HepG2 (cell line): ENCODE measurements around the gene GSPT1. TPM values are rescaled to one million over a fixed set of nuclear protein-coding genes. Genes with fewer than 3 reads are reported as not detected.

ENCODE experiments used
- ATAC-seq: fragments of 200-7000 bp; cut with Tn5 transposase; 3 replicates; pipeline ENCODE4 v1.9.1; 2020; ENCODE audit warnings: mild to moderate bottlenecking, moderate library complexity
- BruUV-seq: library from RNA; stranded (reverse); fragments of 400-500 nt; replicated peaks from 2 replicates; lab custom pipeline; 2021; lab: Mats Ljungman, UMichigan
- CTCF ChIA-PET: fragments of 300-600 bp; formaldehyde crosslinking; extraction: SDS; loops from one replicate; lab custom pipeline; 2021; ENCODE audit warnings: low total read pairs, inconsistent platforms, low intra/inter-chr PET ratio; lab: Yijun Ruan, JAX
- POLR2A ChIA-PET: fragments of 350-600 bp; sonication (Branson Sonifier 250); formaldehyde crosslinking; loops from one replicate; lab custom pipeline; 2020; ENCODE audit warnings: antibody characterized with exemption, inconsistent platforms; lab: Yijun Ruan, JAX
- DNase-seq: peaks from one replicate; pipeline ENCODE4 v3.0.0-alpha.2; 2015; ENCODE audit warnings: low spot score
- FAIRE-seq: peaks from 3 replicates; lab custom pipeline; 2011; peaks lifted over from hg19 to GRCh38; lab: Jason Lieb, UNC
- H2AFZ ChIP-seq: one replicate; pipeline ENCODE4 v1.6.1; 2011; ENCODE audit warnings: low read length, inconsistent platforms
- H3K27ac ChIP-seq: fragments of 300-600 bp; 3 replicates; pipeline ENCODE4 v1.8.0; 2011; ENCODE audit warnings: mixed run types, mild to moderate bottlenecking, mixed read lengths, low read length, inconsistent platforms; ENCODE audit not compliant: insufficient read depth; ENCODE audit errors: extremely low read length
- H3K27me3 ChIP-seq, 2 experiments: fragments of 200-600 bp in 1 of 2; 2 replicates in 1 of 2; 3 replicates in 1 of 2; pipeline versions ENCODE4 v1.6.0 to v1.8.0; 2011; ENCODE audit warnings: low read length in 2 of 2, mild to moderate bottlenecking in 2 of 2, moderate library complexity in 2 of 2, inconsistent platforms in 1 of 2; ENCODE audit not compliant: insufficient read depth in 2 of 2, control insufficient read depth in 1 of 2
- H3K36me3 ChIP-seq, 2 experiments: fragments of 200-600 bp in 1 of 2; replicated peaks in 1 of 2; 2 replicates in 1 of 2; 3 replicates in 1 of 2; pipeline versions ENCODE4 v1.5.1 to v1.8.0; 2011; ENCODE audit warnings: low read length in 2 of 2, inconsistent platforms in 1 of 2; ENCODE audit not compliant: insufficient read depth in 2 of 2, control insufficient read depth in 1 of 2
- H3K4me1 ChIP-seq: 2 replicates; pipeline ENCODE4 v1.5.1; 2012; ENCODE audit warnings: low read length, inconsistent platforms; ENCODE audit not compliant: insufficient read depth
- H3K4me2 ChIP-seq: 2 replicates; pipeline ENCODE4 v1.6.0; 2011; ENCODE audit warnings: low read depth, low read length, inconsistent platforms
- H3K4me3 ChIP-seq, 3 experiments: fragments of 200-600 bp in 1 of 3; sonication (generic), shearing (Covaris generic) in 1 of 3; replicated peaks in 1 of 3; 2 replicates each; pipeline ENCODE4 v1.5.1; 2011 to 2016; ENCODE audit warnings: low read length in 3 of 3, inconsistent platforms in 2 of 3, low read depth in 2 of 3, mild to moderate bottlenecking in 2 of 3, control low read depth in 1 of 3, mixed read lengths in 1 of 3; ENCODE audit not compliant: insufficient read depth in 1 of 3
- H3K79me2 ChIP-seq: one replicate; pipeline ENCODE4 v1.6.1; 2011; ENCODE audit warnings: low read length, inconsistent platforms; ENCODE audit not compliant: insufficient read depth
- H3K9ac ChIP-seq: 2 replicates; pipeline ENCODE4 v1.6.0; 2011; ENCODE audit warnings: mild to moderate bottlenecking, low read depth, low read length, inconsistent platforms; ENCODE audit not compliant: insufficient read depth
- H3K9me3 ChIP-seq: 2 replicates; pipeline ENCODE4 v1.5.1; 2012; ENCODE audit warnings: mild to moderate bottlenecking, low read length
- H4K20me1 ChIP-seq: 2 replicates; pipeline ENCODE4 v1.6.0; 2011; ENCODE audit warnings: inconsistent platforms, mild to moderate bottlenecking, low read length, moderate library complexity; ENCODE audit not compliant: insufficient read depth
- ARNT ChIP-seq: fragments of 450-650 bp; IDR thresholded peaks from 2 replicates; pipeline ENCODE4 v1.6.1; 2017
- CERS6 ChIP-seq: sonication (generic); formaldehyde crosslinking; IDR thresholded peaks from 2 replicates; pipeline ENCODE4 v1.5.0; 2020; ENCODE audit warnings: missing genetic modification reagents
- HMGXB3 ChIP-seq: sonication (generic); formaldehyde crosslinking; IDR thresholded peaks from 2 replicates; pipeline ENCODE4 v1.4.0; 2020; ENCODE audit warnings: missing genetic modification reagents, borderline replicate concordance
- KAT7 ChIP-seq: IDR thresholded peaks from 2 replicates; pipeline ENCODE4 v1.6.1; 2018; ENCODE audit warnings: borderline replicate concordance, missing compliant biosample characterization
- MXD4 ChIP-seq: IDR thresholded peaks from 2 replicates; pipeline ENCODE4 v1.6.1; 2016; ENCODE audit warnings: mild to moderate bottlenecking, missing biosample characterization, missing genetic modification reagents
- MXI1 ChIP-seq: IDR thresholded peaks from 3 replicates; pipeline ENCODE4 v1.6.1; 2012; ENCODE audit warnings: low read depth, low read length, inconsistent platforms, borderline replicate concordance
- NFRKB ChIP-seq: fragments of 450-650 bp; IDR thresholded peaks from 2 replicates; pipeline ENCODE4 v1.6.1; 2017
- STAT5B ChIP-seq: sonication (generic); formaldehyde crosslinking; IDR thresholded peaks from 2 replicates; pipeline ENCODE4 v1.4.0; 2020; ENCODE audit warnings: missing genetic modification reagents
- XRCC5 ChIP-seq: fragments of 200-400 bp; formaldehyde crosslinking; optimal IDR thresholded peaks from 2 replicates; pipeline ENCODE3; 2017; ENCODE audit warnings: mild to moderate bottlenecking, low read length
- ZBTB10 ChIP-seq: sonication (generic); formaldehyde crosslinking; IDR thresholded peaks from 2 replicates; pipeline ENCODE4 v1.4.0; 2020; ENCODE audit warnings: missing genetic modification reagents, borderline replicate concordance
- ZBTB38 ChIP-seq: sonication (generic); formaldehyde crosslinking; IDR thresholded peaks from 2 replicates; pipeline ENCODE4 v1.5.1; 2020; ENCODE audit warnings: mild to moderate bottlenecking, missing genetic modification reagents
- ZBTB7A ChIP-seq: sonication (generic); formaldehyde crosslinking; IDR thresholded peaks from 2 replicates; pipeline ENCODE4 v1.8.0; 2022; ENCODE audit warnings: mild to moderate bottlenecking, missing genetic modification reagents
- ZNF124 ChIP-seq: sonication (generic); formaldehyde crosslinking; IDR thresholded peaks from 2 replicates; pipeline ENCODE4 v1.4.0; 2020; ENCODE audit warnings: missing genetic modification reagents
- ZNF232 ChIP-seq: sonication (generic); formaldehyde crosslinking; IDR thresholded peaks from 2 replicates; pipeline ENCODE4 v1.4.0; 2020; ENCODE audit warnings: missing genetic modification reagents, borderline replicate concordance
- ZNF234 ChIP-seq: sonication (generic); formaldehyde crosslinking; conservative IDR thresholded peaks from 2 replicates; pipeline ENCODE4 v1.5.1; 2020; ENCODE audit warnings: mild to moderate bottlenecking, missing genetic modification reagents
- ZNF597 ChIP-seq: sonication (generic); formaldehyde crosslinking; IDR thresholded peaks from 2 replicates; pipeline ENCODE4 v1.5.0; 2020; ENCODE audit warnings: missing genetic modification reagents
- ZSCAN25 ChIP-seq: sonication (generic); formaldehyde crosslinking; IDR thresholded peaks from 2 replicates; pipeline ENCODE4 v1.8.0; 2022; ENCODE audit warnings: mild to moderate bottlenecking, missing genetic modification reagents
- WGBS: methylation state at CpG from one replicate; pipeline ENCODE4 v1.1.6; 2017; ENCODE audit warnings: low lambda C conversion rate; 5-methylcytosine and 5-hydroxymethylcytosine counted together
- in situ Hi-C: cut with HindIII; loops from 2 replicates; pipeline ENCODE4 v1.10.0; 2017; ENCODE audit warnings: low pct_unique_long_range_greater_than_20kb; ENCODE audit not compliant: extremely low pct_ligation_motif_present
- intact Hi-C: fragments of 100-400 bp; cut with micrococcal nuclease; formaldehyde crosslinking; loops from one replicate; pipeline ENCODE4 v1.10.0; 2022; ENCODE audit not compliant: unreplicated experiment
- polyA plus RNA-seq, 8 experiments: library from polyadenylated mRNA; depleted of rRNA in 3 of 8; stranded (reverse) in 7 of 8; unstranded in 1 of 8; fragments of >200 nt; fragmentation: Illumina TruSeq in 4 of 8; extraction: Trizol in 4 of 8; gene quantifications; 2 replicates each; pipeline versions ENCODE4 v1.2.1 to v1.2.3, GENCODE V29; 2011 to 2016; ENCODE audit warnings: low read depth in 4 of 8, missing spikeins in 1 of 8, mixed read lengths in 1 of 8; ENCODE audit not compliant: insufficient read depth in 1 of 8
- total RNA-seq, 5 experiments: library from RNA; depleted of rRNA; stranded (reverse); fragments of >200 nt; fragmentation: Illumina TruSeq; extraction: Trizol; gene quantifications; 2 replicates each; pipeline ENCODE4 v1.2.3, GENCODE V29; 2016; ENCODE audit warnings: low read depth in 1 of 5

The GSPT1 gene
- total and polyA plus RNA-seq, 2 of the 13 experiments (the other 11 are each of a cell fraction or from before 2014, with no cell fraction given) = 120 to 316 TPM

GRCh38 chr16:11828696-11829095, 87.1 kb downstream of the GSPT1 start:
- H3K79me2 ChIP-seq = no peaks in the 10 kb centered on the region
- no peak overlapping the region for H2AFZ ChIP-seq
- FAIRE-seq (no peak), ATAC-seq (no peak), DNase-seq (no peak)
- BruUV-seq = no TSS peak
- intact Hi-C loops = loop anchor here (2.0 kb wide), 1 partner anchor 20 kb away; no protein-coding TSS in a partner anchor
- H3K4me2 ChIP-seq = no peak overlapping the region
- H3K27ac ChIP-seq = no peak overlapping the region
- H3K4me1 ChIP-seq = peaks cover 24% of the 10 kb centered on the region
- H4K20me1 ChIP-seq = no peaks in the 10 kb centered on the region
- H3K27me3 ChIP-seq = no peaks in the 10 kb centered on the region
- in situ Hi-C loops = no loop called here
- no peak overlapping the region for H3K4me3 ChIP-seq
- no peaks in the 10 kb centered on the region for H3K9me3 ChIP-seq
- POLR2A ChIA-PET = interaction anchor here (1.0 kb wide), 1 partner anchor 80 kb away, joined by 3 read pairs; no protein-coding TSS in a partner anchor
- no peak for TF ChIP-seq STAT5B (CRISPR knock-in tag)
- no peak for TF ChIP-seq NFRKB
- TF ChIP-seq ZNF232 (CRISPR knock-in tag) = no peak
- TF ChIP-seq CERS6 (CRISPR knock-in tag) = no peak
- TF ChIP-seq XRCC5 = no peak
- TF ChIP-seq ZNF597 (CRISPR knock-in tag) = no peak
- no peak for TF ChIP-seq ARNT
- TF ChIP-seq ZBTB7A (CRISPR knock-in tag) = no peak
- no peak for TF ChIP-seq KAT7
- TF ChIP-seq MXI1 = no peak
- no peak for TF ChIP-seq ZBTB38 (CRISPR knock-in tag)
- TF ChIP-seq ZNF124 (CRISPR knock-in tag) = no peak
- no peak for TF ChIP-seq HMGXB3 (CRISPR knock-in tag)
- no peak for TF ChIP-seq ZBTB10 (CRISPR knock-in tag)
- no peak for TF ChIP-seq ZNF234
- TF ChIP-seq MXD4 (CRISPR knock-in tag) = no peak
- no peak for TF ChIP-seq ZSCAN25 (CRISPR knock-in tag)
- H3K9ac ChIP-seq = no peak overlapping the region
- no peaks in the 10 kb centered on the region for H3K36me3 ChIP-seq
- CTCF ChIA-PET = no interaction called here
- WGBS = 54% methylated on average over 5 of the region's 5 CpGs
